ENCODE data around the gene CLEC4A. TPM values are rescaled to one million over a fixed set of nuclear protein-coding genes. Genes with fewer than 3 reads are reported as not detected.

The CLEC4A gene
- total and polyA plus RNA-seq, 2 of the 13 experiments (the other 11 are each of a cell fraction or from before 2014, with no cell fraction given) = 0.55 TPM; not detected in 1

GRCh38 chr12:8081251-8081920, 42.0 kb upstream of the CLEC4A start:
- Histone ChIP-seq H3K79me2 (ENCODE audit: insufficient read depth, low read length) (peaks cover 29% of the 10 kb centered on the region), H3K9me3 (ENCODE audit: low read length) (no peaks in the 10 kb centered on the region), H3K27me3 (ENCODE audit: control insufficient read depth in 1 of 2, insufficient read depth in 2 of 2, low read length in 2 of 2) (no peaks in the 10 kb centered on the region; a peak in 1 of 5 replicates), H3K4me2 (ENCODE audit: low read depth, low read length) (peak overlapping the region; percentile 82), H4K20me1 (ENCODE audit: insufficient read depth, low read length) (no peaks in the 10 kb centered on the region), H2AFZ (ENCODE audit: low read length) (peak overlapping the region; percentile 64), H3K36me3 (replicated peaks in 1 of 2; ENCODE audit: control insufficient read depth in 1 of 2, insufficient read depth in 2 of 2, low read length in 2 of 2) (no peaks in the 10 kb centered on the region), H3K9ac (ENCODE audit: insufficient read depth, low read depth, low read length) (peak overlapping the region; percentile 81), H3K4me1 (ENCODE audit: insufficient read depth, low read length) (peaks cover 29% of the 10 kb centered on the region), H3K4me3 (replicated peaks in 1 of 3; ENCODE audit: insufficient read depth in 1 of 3, low read depth in 2 of 3, low read length in 3 of 3) (peak overlapping the region; percentile 70 to 97 (median 78)), H3K27ac (ENCODE audit: extremely low read length, insufficient read depth, low read length) (peak overlapping the region; percentile 87)
- WGBS (ENCODE audit: low lambda C conversion rate) = 0% methylated on average over 15 of the region's 15 CpGs
- TF ChIP-seq FOXA1 (IDR thresholded peaks at IDR 0.05) = no peak
- TF ChIP-seq FOXA1 (CRISPR knock-in tag; IDR thresholded peaks at IDR 0.05) = no peak
- 0 out of 2 replicates have a peak, but pooled peaks have one; percentile 9 for TF ChIP-seq ARID2 (CRISPR knock-in tag; IDR thresholded peaks at IDR 0.05; ENCODE audit: borderline replicate concordance)
- 0 out of 2 replicates have a peak, but pooled peaks have one; percentile 15 for TF ChIP-seq MTF2 (CRISPR knock-in tag; IDR thresholded peaks at IDR 0.05; ENCODE audit: borderline replicate concordance)
- TF ChIP-seq ZNF569 (CRISPR knock-in tag; IDR thresholded peaks at IDR 0.05; ENCODE audit: borderline replicate concordance) = no peak
- TF ChIP-seq HMG20A (CRISPR knock-in tag; IDR thresholded peaks at IDR 0.05; ENCODE audit: borderline replicate concordance) = no peak
- no peak for TF ChIP-seq ZNF839 (CRISPR knock-in tag; IDR thresholded peaks at IDR 0.05; ENCODE audit: borderline replicate concordance)
- TF ChIP-seq ATF7-NPFF (CRISPR knock-in tag; IDR thresholded peaks at IDR 0.05; ENCODE audit: low read depth) = no peak
- TF ChIP-seq MLXIP (CRISPR knock-in tag; IDR thresholded peaks at IDR 0.05; ENCODE audit: borderline replicate concordance) = no peak
- no peak for TF ChIP-seq MYC (CRISPR knock-in tag; IDR thresholded peaks at IDR 0.05; ENCODE audit: borderline replicate concordance)
- TF ChIP-seq ZNF614 (CRISPR knock-in tag; IDR thresholded peaks at IDR 0.05; ENCODE audit: borderline replicate concordance) = no peak
- no peak for TF ChIP-seq SATB2 (CRISPR knock-in tag; IDR thresholded peaks at IDR 0.05)
- 0 out of 2 replicates have a peak, but pooled peaks have one; percentile 7 for TF ChIP-seq CREB3 (CRISPR knock-in tag; IDR thresholded peaks at IDR 0.05)
- no peak for TF ChIP-seq RXRA (CRISPR knock-in tag; IDR thresholded peaks at IDR 0.05)
- 0 out of 2 replicates have a peak, but pooled peaks have one; percentile 34 for TF ChIP-seq ZNF709 (CRISPR knock-in tag; IDR thresholded peaks at IDR 0.05)
- TF ChIP-seq, protein P1, sequence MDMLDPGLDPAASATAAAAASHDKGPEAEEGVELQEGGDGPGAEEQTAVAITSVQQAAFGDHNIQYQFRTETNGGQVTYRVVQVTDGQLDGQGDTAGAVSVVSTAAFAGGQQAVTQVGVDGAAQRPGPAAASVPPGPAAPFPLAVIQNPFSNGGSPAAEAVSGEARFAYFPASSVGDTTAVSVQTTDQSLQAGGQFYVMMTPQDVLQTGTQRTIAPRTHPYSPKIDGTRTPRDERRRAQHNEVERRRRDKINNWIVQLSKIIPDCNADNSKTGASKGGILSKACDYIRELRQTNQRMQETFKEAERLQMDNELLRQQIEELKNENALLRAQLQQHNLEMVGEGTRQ (IDR thresholded peaks at IDR 0.05; ENCODE audit: low read depth, low read length) = no peak
- TF ChIP-seq, protein P1 (CRISPR knock-in tag; IDR thresholded peaks at IDR 0.05; ENCODE audit: borderline replicate concordance) = no peak
- BruUV-seq (replicated peaks) = TSS peak; percentile 97
- intact Hi-C loops (cut with micrococcal nuclease; ENCODE audit: unreplicated experiment) (loop anchor here (1.0 to 5.0 kb wide), 2 partner anchors 35 to 49 kb away; partner anchors contain the start of gene FOXJ2), in situ Hi-C loops (cut with HindIII; ENCODE audit: extremely low pct_ligation_motif_present, low pct_unique_long_range_greater_than_20kb) (no loop called here)
- peak; percentile 35 for ATAC-seq
- no peak for FAIRE-seq
- no peak for DNase-seq (ENCODE audit: low spot score)
- CTCF ChIA-PET (ENCODE audit: low intra/inter-chr PET ratio, low total read pairs) = no interaction called here
- POLR2A ChIA-PET = no interaction called here
